Pancreas (tissue), 10 donors: Measurements from ENCODE around the gene NOG. TPM values are rescaled to one million over a fixed set of nuclear protein-coding genes. Genes with fewer than 3 reads are reported as not detected.

Source experiments
- ATAC-seq, 4 donors: fragments of 200-7000 bp; cut with Tn5 transposase; one replicate each; pipeline versions ENCODE4 v1.8.0 to v1.9.1; 2020; ENCODE audit warnings: mild to moderate bottlenecking in 4 of 4, moderate library complexity in 4 of 4
- DNase-seq, 6 donors: peaks; one replicate each; pipeline ENCODE4 v3.0.0-alpha.2; 2020
- FAIRE-seq: peaks from 2 replicates; lab custom pipeline; 2012; peaks lifted over from hg19 to GRCh38; lab: Jason Lieb, UNC
- H3K27ac ChIP-seq, 4 donors: fragments of 200-600 bp; sonication (generic); 1 replicate in 3 of 4; 2 replicates in 1 of 4; pipeline versions ENCODE4 v1.5.0 to v1.8.0; 2020
- H3K27me3 ChIP-seq, 4 donors: fragments of 200-600 bp; one replicate each; pipeline ENCODE4 v1.8.0; 2021
- H3K36me3 ChIP-seq, 3 donors: fragments of 200-600 bp; sonication (generic) in 1 of 3; one replicate each; pipeline versions ENCODE4 v1.5.0 to v1.8.0; 2020 to 2021
- H3K4me1 ChIP-seq, 3 donors: fragments of 200-600 bp; one replicate each; pipeline ENCODE4 v1.8.0; 2021
- H3K4me3 ChIP-seq, 4 donors: fragments of 200-600 bp; sonication (generic) in 2 of 4; one replicate each; pipeline versions ENCODE4 v1.5.0 to v1.8.0; 2020 to 2021
- H3K9me3 ChIP-seq, 4 donors: fragments of 200-600 bp; one replicate each; pipeline ENCODE4 v1.8.0; 2021
- WGBS, 2 donors: extraction: QIAGEN DNeasy Blood & Tissue Kit; methylation state at CpG; one replicate each; pipeline ENCODE4 v1.1.7; 2013; 5-methylcytosine and 5-hydroxymethylcytosine counted together
- intact Hi-C, 3 donors: fragments of 100-400 bp; cut with DNase I; formaldehyde crosslinking; loops; one replicate each; pipeline versions ENCODE4 v1.11.1 to v1.14.2; 2022
- polyA plus RNA-seq, 2 donors: library from polyadenylated mRNA; stranded (reverse); fragments of 200-250 nt; gene quantifications; one replicate each; pipeline ENCODE4 v1.2.3, GENCODE V29; 2013
- total RNA-seq, 6 donors: library from RNA; stranded (reverse); fragmentation: NEBNext Ultra II Directional in 4 of 6; extraction: Animal tissue kit (Norgen Biotek cat#: 25700) in 4 of 6; gene quantifications; one replicate each; pipeline versions ENCODE4 v1.2.1 to v1.2.4, GENCODE V29; 2021 to 2023
- TF ChIP-seq, protein P1 (sequence below), 4 donors: fragments of 200-600 bp; sonication (generic) in 3 of 4; IDR thresholded peaks; one replicate each; pipeline versions ENCODE4 v1.5.0 to v1.8.0; 2021; ENCODE audit warnings: antibody characterized with exemption in 4 of 4
- donor health status: healthy with polysubstance abuse.
- donor health status: DM: no; HTN: no; CAD: no; lungs with moderate emphysema.
- donor health status: DM: no; HTN: no; CAD: no.
- donor health status: control.
- donor health status: control.
- donor health status: Bipolar disorder and iron deficiency.
- donor health status: DM: yes; HTN: yes; CAD: no.
- donor health status: DM: no; HTN: no; CAD: no.
- donor health status: DM: no; HTN: no; CAD: no.
- donor health status: DM: yes; HTN: yes; CAD: no.

Gene NOG
- total and polyA plus RNA-seq, 8 donors = 0.09 to 0.19 (median 0.13) TPM; not detected in 3

DNA sequence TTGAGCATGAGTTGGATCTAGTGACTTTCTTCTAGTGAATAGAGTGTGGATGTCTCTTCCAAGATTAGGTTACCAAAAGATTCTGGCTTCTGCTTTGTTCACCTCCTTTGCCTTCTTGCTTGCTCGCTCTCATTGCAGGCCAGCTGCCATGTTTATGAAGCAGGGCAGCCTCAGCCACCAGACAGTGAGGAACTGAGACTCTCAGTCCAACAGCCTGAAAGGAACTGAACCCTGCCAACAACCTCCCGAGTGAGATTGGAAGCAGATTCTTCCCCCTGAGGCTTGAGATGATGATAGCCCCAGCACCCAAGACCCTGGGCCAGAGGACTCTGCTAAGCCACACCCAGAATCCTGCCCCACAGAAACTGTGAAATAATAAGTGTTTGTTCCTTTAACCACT lies 48.4 kb downstream of the NOG start:
- 57 to 58% methylated on average over 2 of the region's 2 CpGs for WGBS, 2 donors
- Histone ChIP-seq H3K36me3 (no peaks in the 10 kb centered on the region), H3K4me3 (no peak overlapping the region), H3K27me3 (no peaks in the 10 kb centered on the region), H3K27ac (no peak overlapping the region), H3K4me1 (no peaks in the 10 kb centered on the region), H3K9me3 (no peaks in the 10 kb centered on the region)
- TF ChIP-seq, protein P1, sequence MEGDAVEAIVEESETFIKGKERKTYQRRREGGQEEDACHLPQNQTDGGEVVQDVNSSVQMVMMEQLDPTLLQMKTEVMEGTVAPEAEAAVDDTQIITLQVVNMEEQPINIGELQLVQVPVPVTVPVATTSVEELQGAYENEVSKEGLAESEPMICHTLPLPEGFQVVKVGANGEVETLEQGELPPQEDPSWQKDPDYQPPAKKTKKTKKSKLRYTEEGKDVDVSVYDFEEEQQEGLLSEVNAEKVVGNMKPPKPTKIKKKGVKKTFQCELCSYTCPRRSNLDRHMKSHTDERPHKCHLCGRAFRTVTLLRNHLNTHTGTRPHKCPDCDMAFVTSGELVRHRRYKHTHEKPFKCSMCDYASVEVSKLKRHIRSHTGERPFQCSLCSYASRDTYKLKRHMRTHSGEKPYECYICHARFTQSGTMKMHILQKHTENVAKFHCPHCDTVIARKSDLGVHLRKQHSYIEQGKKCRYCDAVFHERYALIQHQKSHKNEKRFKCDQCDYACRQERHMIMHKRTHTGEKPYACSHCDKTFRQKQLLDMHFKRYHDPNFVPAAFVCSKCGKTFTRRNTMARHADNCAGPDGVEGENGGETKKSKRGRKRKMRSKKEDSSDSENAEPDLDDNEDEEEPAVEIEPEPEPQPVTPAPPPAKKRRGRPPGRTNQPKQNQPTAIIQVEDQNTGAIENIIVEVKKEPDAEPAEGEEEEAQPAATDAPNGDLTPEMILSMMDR (IDR thresholded peaks at IDR 0.05) = no peak
- intact Hi-C loops = no loop called here
- ATAC-seq (no peak), DNase-seq (no peak), FAIRE-seq (no peak)

DNA sequence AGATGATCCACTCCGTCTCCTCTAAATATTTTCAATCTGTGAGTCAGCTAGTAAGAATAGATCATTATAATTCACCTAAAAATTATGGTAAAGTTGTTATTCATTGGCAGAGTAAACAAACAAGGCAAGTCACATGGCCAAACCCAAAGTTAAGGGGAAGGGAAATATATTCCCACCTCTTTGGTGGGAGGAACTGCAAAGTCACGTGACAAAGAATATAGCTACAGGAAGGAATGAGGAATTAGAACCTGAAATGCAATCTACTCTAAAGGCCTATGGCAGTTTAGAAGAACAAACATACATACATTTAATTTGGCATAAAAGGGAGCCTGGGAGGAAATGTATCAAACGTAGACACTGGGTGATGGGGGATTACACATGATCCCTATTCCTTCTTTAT lies 48.9 kb downstream of the NOG start:
- Histone ChIP-seq H3K4me3 (no peak overlapping the region), H3K9me3 (no peaks in the 10 kb centered on the region), H3K27ac (no peak overlapping the region), H3K4me1 (no peaks in the 10 kb centered on the region), H3K36me3 (no peaks in the 10 kb centered on the region), H3K27me3 (no peaks in the 10 kb centered on the region)
- FAIRE-seq (no peak), DNase-seq (no peak), ATAC-seq (no peak)
- intact Hi-C loops = no loop called here
- TF ChIP-seq, protein P1 (IDR thresholded peaks at IDR 0.05) = no peak
- 64 to 75% methylated on average over 3 of the region's 3 CpGs for WGBS, 2 donors

Other genes with a start within 250 kb of the NOG start
- gene C17orf67, start 240.2 kb downstream of the NOG start, total RNA-seq = 1 to 10 TPM; 1.0 to 2.1 (median 1.6) TPM
- 1 to 10 TPM; 3.2 to 9.6 TPM for gene C17orf67, start 240.2 kb downstream of the NOG start, polyA plus RNA-seq
- gene DGKE, start 240.5 kb downstream of the NOG start, total RNA-seq = 1 to 10 TPM; 3.9 to 7.6 (median 4.4) TPM
- gene DGKE, start 240.5 kb downstream of the NOG start, polyA plus RNA-seq = 1 to 10 TPM; 1.8 to 5.2 TPM